ENCODE results near the gene DOCK4. TPM values are rescaled to one million over a fixed set of nuclear protein-coding genes. Genes with fewer than 3 reads are reported as not detected.

The DOCK4 gene
- total and polyA plus RNA-seq, 2 of the 8 experiments (the other 6 are each of a cell fraction or from before 2014, with no cell fraction given): 5.1 to 23.6 TPM

GRCh38 chr7:111864291-111864976 lies 341.8 kb downstream of the DOCK4 start:
- H4K91ac ChIP-seq (replicated peaks; ENCODE audit: insufficient read length, low read length): no peak overlapping the region
- no peak overlapping the region for H3K18ac ChIP-seq (ENCODE audit: extremely low read depth, low read length)
- H3K27ac ChIP-seq (ENCODE audit: low read depth, low read length): no peak overlapping the region
- no peak overlapping the region for H4K8ac ChIP-seq (ENCODE audit: extremely low read depth, insufficient read depth, low read length)
- peaks cover 0 to 4% (median 0%) of the 10 kb centered on the region in 4 experiments; a peak in 1 of 7 replicates for H3K4me1 ChIP-seq (replicated peaks in 1 of 4; ENCODE audit: control insufficient read depth in 3 of 4, insufficient read depth in 4 of 4, low read length in 3 of 4)
- H3K23ac ChIP-seq (ENCODE audit: insufficient read length): no peak overlapping the region
- H3K4ac ChIP-seq (replicated peaks; ENCODE audit: insufficient read length, low read depth, low read length): no peak overlapping the region
- H3K23me2 ChIP-seq (ENCODE audit: low read depth, low read length): no peaks in the 10 kb centered on the region
- no peak overlapping the region for H2BK5ac ChIP-seq (ENCODE audit: low read depth, low read length)
- no peaks in the 10 kb centered on the region for H3K79me2 ChIP-seq (ENCODE audit: control insufficient read depth in 1 of 2, insufficient read depth in 2 of 2, low read length in 2 of 2)
- H4K20me1 ChIP-seq (replicated peaks in 1 of 2; ENCODE audit: control insufficient read depth in 1 of 2, insufficient read depth in 2 of 2, low read length in 2 of 2): no peaks in the 10 kb centered on the region
- H2AK5ac ChIP-seq (ENCODE audit: low read depth, low read length): no peak overlapping the region
- H3K4me2 ChIP-seq (ENCODE audit: insufficient read depth in 1 of 2, low read depth in 2 of 2, low read length in 2 of 2): no peak overlapping the region
- WGBS, 2 experiments (ENCODE audit: extremely low coverage in 1 of 2, insufficient coverage in 1 of 2, insufficient read length in 1 of 2, insufficient replicate concordance in 2 of 2, low coverage in 1 of 2, low lambda C conversion rate in 2 of 2, missing lambda C conversion rate in 1 of 2): 93% methylated on average over 8 of the region's 8 CpGs; no CpG with 5 or more reads in 1 of the 2 experiments
- H2BK15ac ChIP-seq (ENCODE audit: low read length): no peak overlapping the region
- H4K5ac ChIP-seq (ENCODE audit: insufficient read length, low read depth, low read length): no peak overlapping the region
- H2AFZ ChIP-seq (ENCODE audit: low read length): no peak overlapping the region
- FAIRE-seq: no peak
- H2BK12ac ChIP-seq (ENCODE audit: low read depth, low read length): no peak overlapping the region
- ChIA-PET POLR2A (ENCODE audit: partially characterized antibody) (interaction anchor here (1.3 kb wide), 1 partner anchor 586 kb away, joined by 3 read pairs; no protein-coding TSS in a partner anchor), CTCF (ENCODE audit: partially characterized antibody) (interaction anchor here (0.8 to 5.8 kb wide), 3 partner anchors 10 to 111 kb away, joined by 3 to 69 read pairs (median 7); no protein-coding TSS in a partner anchor)
- no peaks in the 10 kb centered on the region for H3K27me3 ChIP-seq (replicated peaks in 1 of 4; ENCODE audit: control insufficient read depth in 3 of 4, extremely low read depth in 1 of 4, insufficient read depth in 3 of 4, low read length in 3 of 4)
- no peak overlapping the region for H2BK20ac ChIP-seq (ENCODE audit: low read length)
- no peaks in the 10 kb centered on the region for H3K79me1 ChIP-seq (ENCODE audit: low read depth, low read length)
- H3K9me3 ChIP-seq (ENCODE audit: insufficient read depth in 2 of 2, low read depth in 1 of 2, low read length in 1 of 2): no peaks in the 10 kb centered on the region
- H3K4me3 ChIP-seq (ENCODE audit: extremely low read depth in 1 of 4, insufficient read depth in 2 of 4, low read depth in 3 of 4, low read length in 4 of 4): no peak overlapping the region
- no peak overlapping the region for H2BK120ac ChIP-seq (replicated peaks; ENCODE audit: low read depth, low read length)
- no peak overlapping the region for H3K56ac ChIP-seq (replicated peaks; ENCODE audit: insufficient read length, low read depth, low read length)
- H3K36me3 ChIP-seq (ENCODE audit: control insufficient read depth in 2 of 4, insufficient read depth in 4 of 4, low read length in 3 of 4): no peaks in the 10 kb centered on the region
- DNase-seq (ENCODE audit: low read depth in 1 of 2, low spot score in 2 of 2): no peak
- no peak overlapping the region for H3K9ac ChIP-seq (replicated peaks in 1 of 4; ENCODE audit: extremely low read depth in 1 of 4, low read depth in 3 of 4, low read length in 3 of 4)
- H3K14ac ChIP-seq (ENCODE audit: insufficient read length): no peak overlapping the region
- TF ChIP-seq KDM1A (IDR thresholded peaks at IDR 0.05; ENCODE audit: borderline replicate concordance, low read length) (no peak), RBBP5 (IDR thresholded peaks at IDR 0.05; ENCODE audit: borderline replicate concordance, low read depth, low read length) (no peak), RAD21 (IDR thresholded peaks at IDR 0.05 in 1 of 2, conservative IDR thresholded peaks at IDR 0.05 in 1 of 2; ENCODE audit: low read depth in 2 of 2, low read length in 2 of 2) (no peak), CREB1 (IDR thresholded peaks at IDR 0.05) (no peak), BCL11A (IDR thresholded peaks at IDR 0.05; ENCODE audit: low read depth in 2 of 2, low read length in 2 of 2) (no peak), TCF12 (IDR thresholded peaks at IDR 0.05; ENCODE audit: low read depth, low read length) (no peak), SAP30 (IDR thresholded peaks at IDR 0.05; ENCODE audit: insufficient read depth, insufficient replicate concordance, low read length) (no peak), CHD2 (IDR thresholded peaks at IDR 0.05; ENCODE audit: low read length) (no peak), PHF8 (conservative IDR thresholded peaks at IDR 0.05; ENCODE audit: low read depth, low read length) (no peak), E2F6 (IDR thresholded peaks at IDR 0.05) (no peak), EZH2 (IDR thresholded peaks at IDR 0.05; ENCODE audit: low read depth, low read length, severe bottlenecking) (no peak)

Measured in H1 (cell line).